CD4-positive, alpha-beta T cell treated with Interleukin-12 subunit alpha and Interleukin-12 subunit beta, for 1 hour (primary cell): Measurements from ENCODE around the gene APBB1IP.
"Not testable (repeated sequence)": the region's sequence is repeated elsewhere in the genome, so short reads cannot be mapped to it uniquely, and the experiment has no call there.

ENCODE experiments used
- DNase-seq: peaks from one replicate; pipeline ENCODE4 v3.0.0-alpha.2; 2020

The APBB1IP gene

DNA sequence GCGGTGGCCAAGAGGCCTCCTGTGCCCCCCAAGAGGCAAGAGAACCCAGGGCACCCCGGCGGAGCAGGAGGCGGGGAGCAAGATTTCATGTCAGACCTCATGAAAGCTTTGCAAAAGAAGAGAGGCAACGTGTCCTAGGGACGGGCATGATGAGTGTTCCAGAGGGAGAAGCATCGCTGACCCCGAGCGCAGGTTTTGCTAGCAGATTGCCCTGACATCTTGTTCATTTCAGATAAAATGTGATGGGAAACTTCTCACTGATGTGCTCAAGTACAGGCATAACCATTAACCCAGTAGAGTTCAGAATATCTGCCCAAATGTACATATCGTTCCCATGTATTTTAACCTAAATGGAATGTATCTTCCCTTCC lies 129.2 kb downstream of the APBB1IP start:
- DNase-seq = no peak

DNA sequence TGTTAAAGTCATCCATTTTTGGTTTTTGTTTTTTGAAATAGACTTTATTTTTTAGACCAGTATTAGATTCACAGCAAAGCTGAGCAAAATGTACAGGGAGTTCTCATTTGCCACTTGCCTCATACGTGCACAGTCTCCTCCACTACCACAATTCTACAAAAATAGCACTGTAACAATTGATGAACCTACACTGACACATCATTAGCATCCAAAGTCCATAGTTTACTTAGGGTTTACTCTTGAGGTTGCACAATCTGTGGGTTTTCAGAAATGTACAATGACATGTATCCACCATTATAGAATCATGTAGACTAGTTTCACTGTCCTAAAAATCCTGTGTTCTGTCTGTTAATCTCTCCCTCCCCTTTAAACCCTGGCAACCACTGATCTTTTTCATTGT lies 133.5 kb downstream of the APBB1IP start:
- no peak for DNase-seq

DNA sequence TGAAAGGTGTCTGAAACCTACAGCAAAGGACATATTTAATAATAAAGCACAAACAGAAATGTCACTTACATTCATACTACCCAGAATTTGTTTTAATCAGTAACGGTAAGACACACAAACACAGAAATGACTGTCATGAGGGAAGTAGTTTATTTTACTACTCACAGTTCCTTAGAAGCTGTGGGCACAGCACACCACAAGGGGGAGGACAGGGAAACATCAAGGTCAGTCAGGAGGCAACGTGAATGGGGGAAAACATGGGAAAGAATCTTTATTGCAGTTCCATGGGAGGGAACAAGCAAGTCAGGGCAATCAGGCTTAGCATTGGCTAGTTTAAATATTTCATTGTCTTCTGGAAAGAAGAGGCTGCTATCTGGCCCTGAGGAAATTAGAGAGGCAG lies 135.5 kb downstream of the APBB1IP start:
- no peak for DNase-seq

GRCh38 chr10:26574783-26575182 lies 136.6 kb downstream of the APBB1IP start:
- peak; percentile 7 for DNase-seq

- DNase-seq = not testable (repeated sequence)
Observed at GRCh38 chr10:26578371-26578770, 140.2 kb downstream of the APBB1IP start.

DNA sequence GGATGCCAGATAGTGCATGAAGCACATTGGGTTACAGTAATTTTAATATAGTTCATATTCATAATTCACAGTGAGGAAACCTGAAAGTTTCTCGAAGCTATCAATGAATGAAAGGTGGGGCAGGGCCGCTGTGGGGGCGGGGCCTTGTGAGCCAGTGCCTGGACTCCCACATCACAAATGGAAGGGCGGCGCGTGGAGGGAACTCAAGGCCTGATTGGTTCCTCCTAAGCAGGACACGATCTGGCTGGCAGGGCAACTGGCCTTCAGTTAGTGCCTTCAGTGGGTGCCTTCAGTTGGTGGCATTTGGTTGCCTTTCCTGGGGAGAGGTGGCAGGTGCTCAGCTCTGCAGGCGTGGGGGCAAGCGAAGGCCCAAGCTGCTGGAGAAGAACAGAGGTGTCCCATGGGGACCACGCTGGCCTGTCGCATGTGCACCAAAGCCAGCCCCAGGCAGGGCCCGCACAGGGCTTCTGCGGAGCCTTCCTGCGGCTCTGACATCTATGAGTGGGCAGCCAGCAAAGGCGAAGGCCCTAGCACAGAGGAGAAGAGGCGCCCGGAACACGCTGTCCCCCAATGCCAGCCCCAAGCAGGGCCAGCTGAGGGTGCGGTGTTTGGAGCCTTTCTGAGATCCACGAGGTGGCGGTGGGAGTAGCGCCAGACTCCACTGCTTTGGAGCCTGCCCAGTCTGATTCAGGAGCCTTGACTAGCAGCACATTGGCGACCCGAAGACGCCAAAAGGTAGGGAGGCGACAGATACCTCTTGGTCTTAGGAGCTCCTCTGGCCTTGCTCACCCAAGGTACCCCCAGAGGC lies 141.3 kb downstream of the APBB1IP start:
- DNase-seq = no peak

DNA sequence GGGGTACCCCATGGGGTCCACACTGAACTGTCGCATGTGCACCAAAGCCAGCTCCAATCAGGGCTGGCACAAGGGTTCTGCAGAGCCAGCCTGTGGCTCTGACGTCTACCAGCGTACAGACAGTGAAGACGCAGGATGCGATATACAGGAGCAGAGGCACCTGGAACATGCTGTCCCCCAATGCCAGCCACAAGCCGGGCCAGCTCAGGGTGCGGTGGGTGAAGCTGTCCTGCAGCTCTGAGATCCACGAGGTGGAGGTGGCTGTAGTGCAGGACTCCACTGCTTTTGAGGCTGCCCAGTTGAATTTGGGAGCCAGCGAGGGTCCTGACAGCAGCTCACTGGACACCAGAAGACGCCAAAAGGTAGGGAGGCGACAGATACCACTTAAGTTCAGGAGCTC lies 148.1 kb downstream of the APBB1IP start:
- no peak for DNase-seq

GRCh38 chr10:26588611-26589010 lies 150.5 kb downstream of the APBB1IP start:
- no peak for DNase-seq

DNA sequence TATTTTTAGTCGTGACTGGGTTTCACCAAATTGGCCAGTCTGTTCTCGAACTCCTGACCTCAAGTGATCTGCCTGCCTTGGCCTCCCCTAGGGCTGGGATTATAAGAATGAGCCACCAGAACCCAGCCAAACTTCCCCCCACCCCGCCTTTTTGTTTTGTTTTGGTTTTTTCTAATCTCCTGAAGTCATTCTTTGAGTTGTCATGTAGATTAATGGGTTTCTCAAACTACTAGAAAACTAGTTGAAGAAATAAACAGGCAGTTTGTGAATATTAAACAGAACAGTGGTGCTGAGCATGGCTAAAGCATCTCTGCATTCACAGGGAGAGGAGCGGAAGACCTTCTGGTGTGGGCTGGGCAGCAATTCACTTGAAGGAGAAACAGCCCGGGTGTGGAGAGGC lies 151.7 kb downstream of the APBB1IP start:
- DNase-seq = not testable (repeated sequence)

- DNase-seq = no peak
Observed at GRCh38 chr10:26593896-26594295, 155.8 kb downstream of the APBB1IP start.

DNA sequence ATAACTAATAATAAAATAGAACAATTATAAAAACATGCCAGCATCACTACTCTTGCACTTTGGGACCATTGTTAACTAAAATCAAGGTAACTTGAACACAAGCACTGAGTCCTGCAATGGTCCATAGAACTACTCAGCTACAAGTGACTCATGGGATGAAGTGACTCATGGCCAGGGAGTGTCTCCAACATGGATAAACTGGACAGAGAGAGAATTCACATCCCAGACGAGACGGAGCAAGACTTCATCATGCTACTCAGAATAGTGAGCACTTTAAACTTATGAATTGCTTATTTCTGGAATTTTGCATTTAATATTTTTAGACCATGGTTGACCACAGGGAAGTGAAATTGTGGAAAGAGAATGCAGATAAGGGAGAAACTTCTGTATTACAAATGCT lies 165.1 kb downstream of the APBB1IP start:
- not testable (repeated sequence) for DNase-seq

DNA sequence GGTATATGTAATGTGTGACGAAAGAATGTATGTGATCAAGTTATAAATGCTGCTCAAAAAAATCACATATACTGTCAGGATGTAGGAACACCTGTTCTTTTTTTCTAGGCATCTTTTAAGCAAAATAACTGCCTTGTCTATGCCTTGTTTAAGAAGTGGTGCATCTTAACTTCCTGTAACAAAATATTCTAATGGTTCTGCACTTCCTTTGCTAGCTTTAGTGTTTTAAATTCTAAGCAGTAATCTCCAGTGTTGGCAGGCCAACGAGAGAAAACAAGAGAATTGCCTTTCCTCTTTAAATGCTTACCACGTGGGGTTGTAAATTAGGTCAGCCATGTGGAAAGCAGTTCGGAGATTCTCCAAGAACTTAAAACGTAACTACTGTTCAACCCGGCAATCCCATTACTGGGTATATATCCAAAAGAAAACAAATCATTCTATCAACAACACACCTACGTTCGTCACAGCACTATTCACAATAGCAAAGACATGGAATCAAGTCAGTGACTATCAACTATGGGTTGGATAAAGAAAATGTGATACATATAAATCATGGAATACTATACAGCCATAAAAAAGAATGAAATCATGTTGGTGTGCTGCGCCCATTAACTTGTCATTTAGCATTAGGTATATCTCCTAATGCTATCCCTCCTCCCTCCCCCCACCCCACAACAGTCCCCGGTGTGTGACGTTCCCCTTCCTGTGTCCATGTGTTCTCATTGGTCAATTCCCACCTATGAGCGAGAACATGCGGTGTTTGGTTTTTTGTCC lies 166.4 kb downstream of the APBB1IP start:
- not testable (repeated sequence) for DNase-seq

- peak; percentile 43 for DNase-seq
Observed at GRCh38 chr10:26606389-26606877, 168.3 kb downstream of the APBB1IP start.

DNA sequence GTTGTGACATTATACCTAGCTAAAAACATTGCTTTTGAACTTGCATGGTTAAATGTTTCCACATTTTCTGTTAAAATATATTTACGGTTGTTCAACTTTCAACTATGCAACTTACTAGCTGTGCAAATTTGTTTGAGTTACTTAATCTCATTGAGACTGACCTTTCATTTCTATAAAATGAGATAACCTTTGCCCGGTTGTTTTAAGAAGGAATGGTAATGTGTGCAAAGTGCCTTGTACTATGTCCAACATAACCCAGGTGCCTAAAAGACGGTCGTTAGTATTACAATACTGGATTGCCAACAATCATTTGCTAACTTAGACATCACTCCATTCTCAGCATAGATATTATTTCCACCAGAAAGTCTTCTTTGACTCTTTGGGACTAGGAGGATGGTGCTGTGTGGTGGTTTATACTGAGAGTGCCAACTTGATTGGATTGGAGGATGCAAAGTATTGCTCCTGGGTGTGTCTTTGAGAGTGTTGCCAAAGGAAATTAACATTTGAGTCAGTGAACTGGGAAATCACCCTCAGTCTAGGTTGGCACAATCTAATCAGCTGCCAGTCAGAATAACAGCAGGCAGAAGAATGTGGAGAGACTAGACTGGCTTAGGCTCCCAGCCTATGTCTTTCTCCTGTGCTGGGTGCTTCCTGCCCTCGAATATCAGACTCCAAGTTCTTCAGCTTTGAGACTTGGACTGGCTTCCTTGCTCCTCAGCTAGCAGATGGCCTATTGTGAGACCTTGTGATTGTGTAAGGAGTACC lies 174.2 kb downstream of the APBB1IP start:
- DNase-seq = no peak
